SU-DHL-6 (cell line): ENCODE results near the gene CMTM8.

ENCODE experiments used
- H2AFZ ChIP-seq: fragments of 200-600 bp; sonication (generic); 2 replicates; pipeline ENCODE4 v1.6.1; 2014; ENCODE audit warnings: low read depth, mild to moderate bottlenecking, moderate library complexity, mixed read lengths, antibody characterized with exemption, low read length; ENCODE audit not compliant: severe bottlenecking
- H3F3A ChIP-seq: fragments of 200-600 bp; shearing (Covaris generic); 2 replicates; pipeline ENCODE4 v1.6.0; 2016; ENCODE audit warnings: antibody characterized with exemption, mild to moderate bottlenecking; ENCODE audit not compliant: insufficient read depth
- H3K27ac ChIP-seq: fragments of 200-600 bp; sonication (generic); 2 replicates; pipeline ENCODE4 v1.5.1; 2016; ENCODE audit warnings: low read depth, mild to moderate bottlenecking, low read length, moderate library complexity, mixed read lengths
- H3K27me3 ChIP-seq: fragments of 200-600 bp; sonication (generic), shearing (Covaris generic); 2 replicates; pipeline ENCODE4 v1.6.0; 2014; ENCODE audit warnings: mild to moderate bottlenecking, low read length
- H3K36me3 ChIP-seq: fragments of 200-600 bp; sonication (generic); 2 replicates; pipeline ENCODE4 v1.6.1; 2014; ENCODE audit warnings: mild to moderate bottlenecking, low read length, mixed read lengths
- H3K4me2 ChIP-seq: fragments of 300-600, 200-600 bp; shearing (Covaris generic), sonication (generic); 2 replicates; pipeline ENCODE4 v1.6.0; 2014; ENCODE audit warnings: low read length, low read depth, mild to moderate bottlenecking; ENCODE audit not compliant: poor library complexity, severe bottlenecking
- H3K4me3 ChIP-seq: fragments of 200-600 bp; sonication (generic); 2 replicates; pipeline ENCODE4 v1.5.1; 2014; ENCODE audit warnings: antibody characterized with exemption, low read length, mild to moderate bottlenecking, mixed read lengths; ENCODE audit not compliant: insufficient read depth, poor library complexity, severe bottlenecking
- H3K79me2 ChIP-seq: fragments of 200-600 bp; sonication (generic); 2 replicates; pipeline ENCODE4 v1.6.1; 2014; ENCODE audit warnings: mild to moderate bottlenecking, low read length, moderate library complexity; ENCODE audit not compliant: insufficient read depth
- H3K9ac ChIP-seq: fragments of 200-600 bp; sonication (generic); 2 replicates; pipeline ENCODE4 v1.7.0; 2014; ENCODE audit warnings: mild to moderate bottlenecking, low read length
- H3K9me2 ChIP-seq: fragments of 200-600 bp; sonication (generic); replicated peaks from 2 replicates; pipeline ENCODE4 v1.6.1; 2014; ENCODE audit warnings: low read length; ENCODE audit not compliant: insufficient read depth
- H3K9me3 ChIP-seq: fragments of 200-600 bp; sonication (generic); 2 replicates; pipeline ENCODE4 v1.6.1; 2014; ENCODE audit warnings: low read length, mixed read lengths; ENCODE audit not compliant: insufficient read depth
- H4K20me1 ChIP-seq: fragments of 200-600 bp; sonication (generic); 2 replicates; pipeline ENCODE4 v1.6.1; 2014; ENCODE audit warnings: low read depth, mild to moderate bottlenecking, antibody characterized with exemption, low read length, moderate library complexity, mixed read lengths
- CTCF ChIP-seq: fragments of 200-600 bp; sonication (generic); IDR thresholded peaks from one replicate; pipeline ENCODE4 v1.5.1; 2017; ENCODE audit warnings: antibody characterized with exemption, mild to moderate bottlenecking, low read length, moderate library complexity; ENCODE audit not compliant: insufficient read depth, poor library complexity, severe bottlenecking
- EZH2phosphoT487 ChIP-seq: fragments of 200-600 bp; sonication (generic), shearing (Covaris generic); conservative IDR thresholded peaks from 2 replicates; pipeline ENCODE4 v1.6.1; 2018; ENCODE audit warnings: mild to moderate bottlenecking, antibody characterized with exemption, low read length, moderate library complexity, mixed read lengths

CMTM8 gene

DNA sequence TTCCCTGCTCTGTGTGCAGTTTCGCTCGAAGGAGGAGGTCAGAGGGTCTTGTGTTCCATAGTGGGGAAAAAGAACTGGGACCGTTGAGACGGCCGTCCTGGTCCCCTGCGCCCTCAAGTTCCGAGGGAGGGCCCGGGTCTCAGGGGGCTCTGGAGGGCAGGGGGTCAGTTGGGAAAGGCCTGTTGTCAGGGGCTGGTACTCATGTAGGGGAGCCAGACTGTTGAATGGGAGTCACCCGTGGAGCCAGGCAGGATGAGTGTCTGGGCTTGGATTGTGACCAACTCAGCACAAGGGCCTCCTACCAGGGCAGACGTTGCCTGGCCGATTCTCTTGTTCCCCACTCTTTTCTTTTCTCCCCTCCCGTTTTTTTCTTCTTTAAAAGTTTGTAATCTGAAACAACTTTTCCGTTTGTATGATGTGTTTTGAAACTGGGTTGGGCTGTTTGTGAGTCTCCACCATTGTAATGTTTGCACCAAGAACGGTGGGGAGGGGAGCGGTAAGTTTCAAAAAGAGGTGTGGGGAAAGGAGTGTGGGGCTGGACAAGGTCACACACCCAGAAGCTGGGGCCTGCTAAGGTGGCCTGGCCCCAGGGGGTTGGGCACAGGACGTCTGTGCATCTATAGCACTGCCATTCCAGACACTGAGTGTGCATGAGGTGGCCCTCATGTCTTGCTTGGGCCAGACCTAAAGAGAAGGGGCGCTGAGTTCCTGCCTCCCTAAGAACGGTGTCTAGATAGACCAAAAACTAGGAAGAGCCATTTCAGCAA lies 154.2 kb downstream of the CMTM8 start:
- TF ChIP-seq CTCF (no peak), EZH2phosphoT487 (no peak)
- no peak overlapping the region for H3K9ac ChIP-seq
- no peaks in the 10 kb centered on the region; the same call in 1 of the 2 replicates for H3K27me3 ChIP-seq
- H3K9me3 ChIP-seq = no peaks in the 10 kb centered on the region
- no peaks in the 10 kb centered on the region for H3F3A ChIP-seq
- H3K79me2 ChIP-seq = no peaks in the 10 kb centered on the region
- peak overlapping the region; percentile 44 for H2AFZ ChIP-seq
- H4K20me1 ChIP-seq = no peaks in the 10 kb centered on the region
- H3K27ac ChIP-seq = no peak overlapping the region
- no peak overlapping the region for H3K4me3 ChIP-seq
- no peaks in the 10 kb centered on the region for H3K9me2 ChIP-seq
- no peaks in the 10 kb centered on the region for H3K36me3 ChIP-seq
- H3K4me2 ChIP-seq = no peak overlapping the region

DNA sequence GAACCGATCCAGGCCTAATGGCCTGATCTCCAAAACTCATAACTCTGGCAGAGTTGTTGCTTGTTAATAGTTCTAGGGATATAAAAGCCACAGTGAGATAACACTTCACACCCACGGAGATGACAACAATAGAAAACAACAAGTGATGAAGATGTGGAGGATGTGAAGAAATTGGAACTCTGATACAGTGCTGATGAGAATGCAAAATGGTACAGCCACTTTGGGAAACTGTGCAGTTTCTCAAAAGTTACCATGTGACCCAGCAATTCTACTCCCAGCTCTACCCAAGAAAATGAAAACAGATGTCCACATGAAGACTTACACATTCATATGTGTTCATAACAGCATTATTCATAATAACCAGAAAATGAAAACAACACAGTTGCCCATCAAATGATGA lies 157.0 kb downstream of the CMTM8 start:
- no peak overlapping the region for H3K4me3 ChIP-seq
- H3K27me3 ChIP-seq = no peaks in the 10 kb centered on the region; the same call in 1 of the 2 replicates
- no peak overlapping the region for H3K27ac ChIP-seq
- no peaks in the 10 kb centered on the region for H3F3A ChIP-seq
- H3K9me3 ChIP-seq = no peaks in the 10 kb centered on the region
- H3K9ac ChIP-seq = no peak overlapping the region
- H3K9me2 ChIP-seq = no peaks in the 10 kb centered on the region
- H3K79me2 ChIP-seq = no peaks in the 10 kb centered on the region
- no peak for TF ChIP-seq CTCF
- TF ChIP-seq EZH2phosphoT487 = no peak
- no peaks in the 10 kb centered on the region for H3K36me3 ChIP-seq
- H2AFZ ChIP-seq = no peak overlapping the region
- no peak overlapping the region for H3K4me2 ChIP-seq
- H4K20me1 ChIP-seq = no peaks in the 10 kb centered on the region

DNA sequence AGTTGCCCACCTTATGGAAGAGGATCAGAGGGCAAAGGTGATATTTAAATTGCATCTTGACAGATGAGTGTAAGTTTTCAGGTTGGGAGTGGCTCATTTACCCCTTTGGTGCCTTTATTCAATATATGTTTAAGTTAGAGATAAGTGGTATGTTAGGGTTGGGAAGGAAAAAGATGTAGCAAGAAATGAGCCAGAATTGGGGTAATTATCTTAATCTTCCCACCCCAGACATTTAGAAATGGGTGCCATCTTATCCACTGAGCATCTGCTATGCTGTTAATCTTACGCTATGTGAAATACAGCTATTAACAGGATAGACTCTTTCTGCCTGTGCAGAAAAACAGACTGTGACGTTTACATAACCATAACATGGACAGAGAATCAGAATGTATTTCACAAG lies 159.5 kb downstream of the CMTM8 start:
- no peak overlapping the region for H3K27ac ChIP-seq
- H3K79me2 ChIP-seq = no peaks in the 10 kb centered on the region
- H3K9ac ChIP-seq = no peak overlapping the region
- no peaks in the 10 kb centered on the region for H3K9me3 ChIP-seq
- no peaks in the 10 kb centered on the region for H4K20me1 ChIP-seq
- H3K4me2 ChIP-seq = no peak overlapping the region
- no peak for TF ChIP-seq EZH2phosphoT487
- no peak for TF ChIP-seq CTCF
- H3K36me3 ChIP-seq = no peaks in the 10 kb centered on the region
- no peaks in the 10 kb centered on the region for H3K27me3 ChIP-seq
- H3K4me3 ChIP-seq = no peak overlapping the region
- no peak overlapping the region for H2AFZ ChIP-seq
- H3K9me2 ChIP-seq = no peaks in the 10 kb centered on the region
- no peaks in the 10 kb centered on the region for H3F3A ChIP-seq
